GM23338 (cell line): ENCODE measurements around the gene B3GALT2. TPM values are rescaled to one million over a fixed set of nuclear protein-coding genes. Genes with fewer than 3 reads are reported as not detected.

Source experiments
- ATAC-seq: fragments of 200-7000 bp; cut with Tn5 transposase; 3 replicates; pipeline ENCODE4 v1.9.1; 2020
- DNase-seq: peaks from one replicate; pipeline ENCODE4 v3.0.0-alpha.2; 2015; ENCODE audit warnings: low spot score
- H2AFZ ChIP-seq: fragments of 200-600 bp; sonication (generic); 2 replicates; pipeline ENCODE4 v1.8.0; 2016; ENCODE audit warnings: antibody characterized with exemption, mild to moderate bottlenecking, moderate library complexity
- H3F3A ChIP-seq: fragments of 200-600 bp; sonication (generic); replicated peaks from 2 replicates; pipeline ENCODE4 v1.8.0; 2017; ENCODE audit warnings: antibody characterized with exemption, mixed run types, low read depth
- H3K27ac ChIP-seq: fragments of 200-600 bp; sonication (generic); 2 replicates; pipeline ENCODE4 v1.6.1; 2016; ENCODE audit warnings: low read depth
- H3K27me3 ChIP-seq: fragments of 200-600 bp; sonication (generic); 2 replicates; pipeline ENCODE4 v1.8.0; 2016; ENCODE audit warnings: mild to moderate bottlenecking, mixed run types, moderate library complexity; ENCODE audit not compliant: insufficient read depth
- H3K36me3 ChIP-seq: fragments of 200-600 bp; sonication (generic); 2 replicates; pipeline ENCODE4 v1.8.0; 2016; ENCODE audit warnings: mild to moderate bottlenecking; ENCODE audit not compliant: insufficient read depth
- H3K4me1 ChIP-seq: fragments of 200-600 bp; sonication (generic); 2 replicates; pipeline ENCODE4 v1.8.0; 2016; ENCODE audit warnings: mild to moderate bottlenecking, moderate library complexity; ENCODE audit not compliant: insufficient read depth
- H3K4me2 ChIP-seq: fragments of 200-600 bp; sonication (generic); 2 replicates; pipeline ENCODE4 v1.7.1; 2017; ENCODE audit warnings: mixed run types
- H3K4me3 ChIP-seq: fragments of 200-600 bp; sonication (generic); 2 replicates; pipeline ENCODE4 v1.6.1; 2016; ENCODE audit warnings: mixed run types
- H3K79me2 ChIP-seq: fragments of 200-600 bp; sonication (generic); replicated peaks from 2 replicates; pipeline ENCODE4 v1.8.0; 2017; ENCODE audit warnings: mild to moderate bottlenecking; ENCODE audit not compliant: insufficient read depth
- H3K9me2 ChIP-seq: fragments of 200-600 bp; sonication (generic); 2 replicates; pipeline ENCODE4 v1.8.0; 2017; ENCODE audit not compliant: insufficient read depth
- H4K20me1 ChIP-seq: fragments of 200-600 bp; sonication (generic); replicated peaks from 2 replicates; pipeline ENCODE4 v1.8.0; 2017; ENCODE audit warnings: mild to moderate bottlenecking; ENCODE audit not compliant: insufficient read depth
- H3K27ac Mint-ChIP-seq: 2 replicates; pipeline ENCODE4 v1.8.0; 2020; ENCODE audit warnings: inconsistent platforms, mild to moderate bottlenecking, moderate library complexity, mixed read lengths
- H3K27me3 Mint-ChIP-seq: 3 replicates; pipeline ENCODE4 v1.8.0; 2022; ENCODE audit warnings: low read depth, mild to moderate bottlenecking, moderate library complexity, mixed read lengths, inconsistent platforms; ENCODE audit not compliant: insufficient read depth, poor library complexity
- H3K36me3 Mint-ChIP-seq: 3 replicates; pipeline ENCODE4 v1.8.0; 2021; ENCODE audit warnings: low read depth, mild to moderate bottlenecking, inconsistent platforms, moderate library complexity, mixed read lengths
- H3K4me1 Mint-ChIP-seq: 3 replicates; pipeline ENCODE4 v1.8.0; 2020; ENCODE audit warnings: mild to moderate bottlenecking, inconsistent platforms, mixed read lengths
- H3K4me3 Mint-ChIP-seq: 3 replicates; pipeline ENCODE4 v1.8.0; 2021; ENCODE audit warnings: moderate library complexity, mild to moderate bottlenecking, inconsistent platforms, mixed read lengths
- H3K9me3 Mint-ChIP-seq: 3 replicates; pipeline ENCODE4 v1.8.0; 2020; ENCODE audit warnings: moderate library complexity, mild to moderate bottlenecking, inconsistent platforms, mixed read lengths
- CREB1 ChIP-seq: fragments of 250-450 bp; sonication (Bioruptor Pico); IDR thresholded peaks from 2 replicates; pipeline ENCODE4 v1.5.0; 2020; ENCODE audit warnings: low read depth, mild to moderate bottlenecking, moderate library complexity
- CTCF ChIP-seq, 2 experiments: fragments of 200-600 bp in 1 of 2; sonication (generic) in 1 of 2; conservative IDR thresholded peaks; 2 replicates each; pipeline versions ENCODE4 v1.5.1 to v1.6.1; 2016 to 2017; ENCODE audit warnings: antibody characterized with exemption in 2 of 2, low read depth in 2 of 2, mild to moderate bottlenecking in 2 of 2, moderate library complexity in 1 of 2
- ETS1 ChIP-seq: IDR thresholded peaks from 2 replicates; pipeline ENCODE4 v1.6.1; 2016; ENCODE audit warnings: antibody characterized with exemption
- EZH2 ChIP-seq: fragments of 200-600 bp; sonication (generic); IDR thresholded peaks from one replicate; pipeline ENCODE4 v1.8.0; 2017; ENCODE audit warnings: antibody characterized with exemption, mild to moderate bottlenecking, low read depth; ENCODE audit not compliant: unreplicated experiment
- EZH2phosphoT487 ChIP-seq: fragments of 200-600 bp; sonication (generic); IDR thresholded peaks from one replicate; pipeline ENCODE4 v1.8.1; 2018; ENCODE audit warnings: antibody characterized with exemption; ENCODE audit not compliant: unreplicated experiment
- JUNB ChIP-seq: IDR thresholded peaks from one replicate; pipeline ENCODE4 v1.6.1; 2016; ENCODE audit warnings: antibody characterized with exemption; ENCODE audit not compliant: unreplicated experiment
- NANOG ChIP-seq: IDR thresholded peaks from 2 replicates; pipeline ENCODE4 v1.6.1; 2016; ENCODE audit warnings: antibody characterized with exemption, borderline replicate concordance
- POLR2AphosphoS5 ChIP-seq: IDR thresholded peaks from 2 replicates; pipeline ENCODE4 v1.6.1; 2016; ENCODE audit warnings: antibody characterized with exemption, low read depth
- REST ChIP-seq: IDR thresholded peaks from one replicate; pipeline ENCODE4 v1.6.1; 2018; ENCODE audit warnings: antibody characterized with exemption; ENCODE audit not compliant: unreplicated experiment
- STAT1 ChIP-seq: IDR thresholded peaks from one replicate; pipeline ENCODE4 v1.6.1; 2016; ENCODE audit warnings: antibody characterized with exemption; ENCODE audit not compliant: unreplicated experiment
- ZNF114 ChIP-seq: fragments of 250-450 bp; sonication (Bioruptor Pico); IDR thresholded peaks from 2 replicates; pipeline ENCODE4 v1.5.0; 2020; ENCODE audit warnings: mild to moderate bottlenecking, moderate library complexity
- ZNF331 ChIP-seq: fragments of 250-450 bp; sonication (Bioruptor Pico); IDR thresholded peaks from 2 replicates; pipeline ENCODE4 v1.5.0; 2020; ENCODE audit warnings: low read depth, mild to moderate bottlenecking, moderate library complexity
- polyA plus RNA-seq: library from polyadenylated mRNA; unstranded; fragments of >200 nt; fragmentation: Nextera tagmentation; extraction: Ambion mirVana; gene quantifications from 2 replicates; pipeline ENCODE4 v1.2.1, GENCODE V29; 2016
- total RNA-seq: library from RNA; depleted of rRNA; stranded (reverse); fragments of >200 nt; shearing (Covaris generic); gene quantifications from 2 replicates; pipeline ENCODE4 v1.2.3, GENCODE V29; 2014

B3GALT2 gene
- total and polyA plus RNA-seq, 2 experiments from 2014 or later = 1.2 TPM; not detected in 1

GRCh38 chr1:193176788-193177187 lies 9.6 kb downstream of the B3GALT2 start (continued):
- TF ChIP-seq REST (no peak), ZNF114 (CRISPR knock-in tag) (no peak), EZH2phosphoT487 (no peak), JUNB (no peak), CTCF (conservative IDR thresholded peaks at IDR 0.05; ENCODE audit: low read depth in 2 of 2) (no peak), EZH2 (no peak), ETS1 (no peak), CREB1 (CRISPR knock-in tag) (no peak), POLR2AphosphoS5 (no peak), STAT1 (no peak), ZNF331 (CRISPR knock-in tag) (no peak)

GRCh38 chr1:193176113-193176512 lies 10.3 kb downstream of the B3GALT2 start:
- no peak overlapping the region for H2AFZ ChIP-seq
- H3K9me2 ChIP-seq = no peaks in the 10 kb centered on the region
- no peaks in the 10 kb centered on the region for H3K9me3 Mint-ChIP-seq
- DNase-seq (no peak), ATAC-seq (no peak)
- H3K4me2 ChIP-seq = no peak overlapping the region
- H3K36me3 Mint-ChIP-seq = no peaks in the 10 kb centered on the region; the same call in 1 of the 3 replicates
- no peak overlapping the region for H3K27ac ChIP-seq
- no peak overlapping the region for H3K27ac Mint-ChIP-seq
- H3K79me2 ChIP-seq = peaks cover 49% of the 10 kb centered on the region
- H3K4me3 Mint-ChIP-seq = no peak overlapping the region
- peaks cover 2% of the 10 kb centered on the region; the same call in 2 of the 3 replicates for H3K4me1 Mint-ChIP-seq
- no peaks in the 10 kb centered on the region for H3K4me1 ChIP-seq
- no peaks in the 10 kb centered on the region for H3K36me3 ChIP-seq
- no peak overlapping the region for H3K4me3 ChIP-seq
- H3K27me3 ChIP-seq = no peaks in the 10 kb centered on the region
- H4K20me1 ChIP-seq = peaks cover 8% of the 10 kb centered on the region; the same call in 1 of the 2 replicates
- no peaks in the 10 kb centered on the region for H3F3A ChIP-seq
- no peaks in the 10 kb centered on the region for H3K27me3 Mint-ChIP-seq
- TF ChIP-seq CREB1 (CRISPR knock-in tag) = no peak
- TF ChIP-seq ETS1 = no peak
- no peak for TF ChIP-seq POLR2AphosphoS5
- TF ChIP-seq JUNB = no peak
- TF ChIP-seq NANOG = no peak
- TF ChIP-seq EZH2phosphoT487 = no peak
- TF ChIP-seq ZNF114 (CRISPR knock-in tag) = no peak
